ENCODE results near the gene LYPD5.

GRCh38 chr19:43748205-43748594 lies 54.0 kb downstream of the LYPD5 start:
- TF ChIP-seq YY1 (IDR thresholded peaks at IDR 0.05; ENCODE audit: low read depth) (no peak), USF1 (IDR thresholded peaks at IDR 0.05) (no peak), FOXM1 (IDR thresholded peaks at IDR 0.05; ENCODE audit: borderline replicate concordance, low read depth) (no peak), CEBPB (IDR thresholded peaks at IDR 0.05) (no peak), TAF1 (IDR thresholded peaks at IDR 0.05; ENCODE audit: low read depth) (no peak), NFIC (IDR thresholded peaks at IDR 0.05) (no peak), EP300 (IDR thresholded peaks at IDR 0.05; ENCODE audit: borderline replicate concordance) (no peak), RAD21 (IDR thresholded peaks at IDR 0.05; ENCODE audit: low read depth) (no peak)
- TF ChIP-seq, protein P1, sequence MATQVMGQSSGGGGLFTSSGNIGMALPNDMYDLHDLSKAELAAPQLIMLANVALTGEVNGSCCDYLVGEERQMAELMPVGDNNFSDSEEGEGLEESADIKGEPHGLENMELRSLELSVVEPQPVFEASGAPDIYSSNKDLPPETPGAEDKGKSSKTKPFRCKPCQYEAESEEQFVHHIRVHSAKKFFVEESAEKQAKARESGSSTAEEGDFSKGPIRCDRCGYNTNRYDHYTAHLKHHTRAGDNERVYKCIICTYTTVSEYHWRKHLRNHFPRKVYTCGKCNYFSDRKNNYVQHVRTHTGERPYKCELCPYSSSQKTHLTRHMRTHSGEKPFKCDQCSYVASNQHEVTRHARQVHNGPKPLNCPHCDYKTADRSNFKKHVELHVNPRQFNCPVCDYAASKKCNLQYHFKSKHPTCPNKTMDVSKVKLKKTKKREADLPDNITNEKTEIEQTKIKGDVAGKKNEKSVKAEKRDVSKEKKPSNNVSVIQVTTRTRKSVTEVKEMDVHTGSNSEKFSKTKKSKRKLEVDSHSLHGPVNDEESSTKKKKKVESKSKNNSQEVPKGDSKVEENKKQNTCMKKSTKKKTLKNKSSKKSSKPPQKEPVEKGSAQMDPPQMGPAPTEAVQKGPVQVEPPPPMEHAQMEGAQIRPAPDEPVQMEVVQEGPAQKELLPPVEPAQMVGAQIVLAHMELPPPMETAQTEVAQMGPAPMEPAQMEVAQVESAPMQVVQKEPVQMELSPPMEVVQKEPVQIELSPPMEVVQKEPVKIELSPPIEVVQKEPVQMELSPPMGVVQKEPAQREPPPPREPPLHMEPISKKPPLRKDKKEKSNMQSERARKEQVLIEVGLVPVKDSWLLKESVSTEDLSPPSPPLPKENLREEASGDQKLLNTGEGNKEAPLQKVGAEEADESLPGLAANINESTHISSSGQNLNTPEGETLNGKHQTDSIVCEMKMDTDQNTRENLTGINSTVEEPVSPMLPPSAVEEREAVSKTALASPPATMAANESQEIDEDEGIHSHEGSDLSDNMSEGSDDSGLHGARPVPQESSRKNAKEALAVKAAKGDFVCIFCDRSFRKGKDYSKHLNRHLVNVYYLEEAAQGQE (IDR thresholded peaks at IDR 0.05; ENCODE audit: low read depth), result no peak
- TF ChIP-seq, protein P2, sequence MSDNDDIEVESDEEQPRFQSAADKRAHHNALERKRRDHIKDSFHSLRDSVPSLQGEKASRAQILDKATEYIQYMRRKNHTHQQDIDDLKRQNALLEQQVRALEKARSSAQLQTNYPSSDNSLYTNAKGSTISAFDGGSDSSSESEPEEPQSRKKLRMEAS (IDR thresholded peaks at IDR 0.05), result no peak
